Mucosa of descending colon (tissue), 3 donors: ENCODE results near the gene CASP1. TPM values are rescaled to one million over a fixed set of nuclear protein-coding genes. Genes with fewer than 3 reads are reported as not detected.

Experiments used
- ATAC-seq: fragments of 200-7000 bp; cut with Tn5 transposase; one replicate; pipeline ENCODE4 v1.9.1; 2020; ENCODE audit warnings: mild to moderate bottlenecking, moderate library complexity
- DNase-seq, 3 donors: peaks; one replicate each; pipeline ENCODE4 v3.0.0-alpha.2; 2020
- H3K36me3 ChIP-seq: fragments of 200-600 bp; one replicate; pipeline ENCODE4 v1.8.0; 2021; ENCODE audit warnings: low read depth, mild to moderate bottlenecking
- H3K4me1 ChIP-seq: fragments of 200-600 bp; one replicate; pipeline ENCODE4 v1.8.0; 2021; ENCODE audit warnings: low read depth, mild to moderate bottlenecking
- H3K4me3 ChIP-seq: fragments of 200-600 bp; one replicate; pipeline ENCODE4 v1.8.0; 2021; ENCODE audit warnings: mild to moderate bottlenecking
- H3K9me3 ChIP-seq: fragments of 200-600 bp; one replicate; pipeline ENCODE4 v1.8.0; 2021; ENCODE audit warnings: mild to moderate bottlenecking
- intact Hi-C, 2 donors: fragments of 100-400 bp; cut with DNase I in 1 of 2; cut with micrococcal nuclease in 1 of 2; formaldehyde crosslinking; loops; one replicate each; pipeline versions ENCODE4 v1.11.0 to v1.11.1; 2022; cut with DNase I, micrococcal nuclease
- total RNA-seq, 3 donors: library from RNA; stranded (reverse); fragmentation: NEBNext Ultra II Directional in 2 of 3; extraction: Animal tissue kit (Norgen Biotek cat#: 25700) in 2 of 3; gene quantifications; one replicate each; pipeline versions ENCODE4 v1.2.1 to v1.2.4, GENCODE V29; 2021 to 2023
- TF ChIP-seq, protein P1 (sequence below): fragments of 200-600 bp; IDR thresholded peaks from one replicate; pipeline ENCODE4 v1.8.0; 2022; ENCODE audit warnings: antibody characterized with exemption, mild to moderate bottlenecking
- donor health status: DM: no; HTN: no; CAD: no; lungs with moderate emphysema.
- donor health status: DM: no; HTN: no; CAD: no.
- donor health status: DM: no; HTN: yes; CAD: no.

CASP1 gene
- total RNA-seq, 3 donors from 2014 or later, result 50.6 to 152 (median 75.1) TPM

- no peak for ATAC-seq
- H3K4me1 ChIP-seq, result no peaks in the 10 kb centered on the region
- no peaks in the 10 kb centered on the region for H3K36me3 ChIP-seq
- H3K9me3 ChIP-seq, result no peaks in the 10 kb centered on the region
- H3K4me3 ChIP-seq, result no peak overlapping the region
- TF ChIP-seq, protein P1, sequence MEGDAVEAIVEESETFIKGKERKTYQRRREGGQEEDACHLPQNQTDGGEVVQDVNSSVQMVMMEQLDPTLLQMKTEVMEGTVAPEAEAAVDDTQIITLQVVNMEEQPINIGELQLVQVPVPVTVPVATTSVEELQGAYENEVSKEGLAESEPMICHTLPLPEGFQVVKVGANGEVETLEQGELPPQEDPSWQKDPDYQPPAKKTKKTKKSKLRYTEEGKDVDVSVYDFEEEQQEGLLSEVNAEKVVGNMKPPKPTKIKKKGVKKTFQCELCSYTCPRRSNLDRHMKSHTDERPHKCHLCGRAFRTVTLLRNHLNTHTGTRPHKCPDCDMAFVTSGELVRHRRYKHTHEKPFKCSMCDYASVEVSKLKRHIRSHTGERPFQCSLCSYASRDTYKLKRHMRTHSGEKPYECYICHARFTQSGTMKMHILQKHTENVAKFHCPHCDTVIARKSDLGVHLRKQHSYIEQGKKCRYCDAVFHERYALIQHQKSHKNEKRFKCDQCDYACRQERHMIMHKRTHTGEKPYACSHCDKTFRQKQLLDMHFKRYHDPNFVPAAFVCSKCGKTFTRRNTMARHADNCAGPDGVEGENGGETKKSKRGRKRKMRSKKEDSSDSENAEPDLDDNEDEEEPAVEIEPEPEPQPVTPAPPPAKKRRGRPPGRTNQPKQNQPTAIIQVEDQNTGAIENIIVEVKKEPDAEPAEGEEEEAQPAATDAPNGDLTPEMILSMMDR, result no peak
- intact Hi-C loops, result no loop called here
- DNase-seq, result no peak
Observed at GRCh38 chr11:105056446-105056845, 21.5 kb upstream of the CASP1 start.

- no peaks in the 10 kb centered on the region for H3K36me3 ChIP-seq
- no peaks in the 10 kb centered on the region for H3K4me1 ChIP-seq
- ATAC-seq, result no peak
- no peak overlapping the region for H3K4me3 ChIP-seq
- TF ChIP-seq, protein P1, result no peak
- no peak for DNase-seq
- H3K9me3 ChIP-seq, result no peaks in the 10 kb centered on the region
- intact Hi-C loops, result no loop called here
Observed at GRCh38 chr11:105054723-105055493, 20.0 kb upstream of the CASP1 start.

GRCh38 chr11:105052487-105052886 is 17.5 kb upstream of the CASP1 start:
- Histone ChIP-seq H3K4me1 (no peaks in the 10 kb centered on the region), H3K9me3 (no peaks in the 10 kb centered on the region), H3K36me3 (no peaks in the 10 kb centered on the region), H3K4me3 (no peak overlapping the region)
- TF ChIP-seq, protein P1, result no peak
- no peak for DNase-seq
- intact Hi-C loops, result no loop called here
- no peak for ATAC-seq

DNA sequence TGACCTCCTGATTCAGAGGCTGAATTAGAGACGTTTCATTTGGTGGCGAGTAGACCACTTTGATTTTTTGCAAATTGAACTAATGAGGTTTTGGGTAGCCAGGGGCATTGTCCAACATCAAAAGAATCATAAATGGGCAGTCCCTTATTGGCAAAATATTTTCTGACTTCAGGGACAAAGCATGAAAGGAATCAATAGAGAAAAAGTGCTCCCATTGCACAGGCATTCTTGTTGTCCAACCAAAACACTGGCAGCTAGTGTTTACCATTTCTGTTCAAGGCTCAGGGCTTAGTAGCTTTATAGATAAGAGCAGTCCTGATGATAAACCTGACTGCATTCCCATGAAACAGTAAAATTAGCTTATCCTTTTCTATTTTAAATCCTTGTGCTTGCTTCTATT is 16.6 kb upstream of the CASP1 start:
- no peaks in the 10 kb centered on the region for H3K9me3 ChIP-seq
- no peaks in the 10 kb centered on the region for H3K36me3 ChIP-seq
- DNase-seq, result no peak
- TF ChIP-seq, protein P1, result no peak
- no peak overlapping the region for H3K4me3 ChIP-seq
- intact Hi-C loops, result no loop called here
- ATAC-seq, result no peak
- no peaks in the 10 kb centered on the region for H3K4me1 ChIP-seq

DNA sequence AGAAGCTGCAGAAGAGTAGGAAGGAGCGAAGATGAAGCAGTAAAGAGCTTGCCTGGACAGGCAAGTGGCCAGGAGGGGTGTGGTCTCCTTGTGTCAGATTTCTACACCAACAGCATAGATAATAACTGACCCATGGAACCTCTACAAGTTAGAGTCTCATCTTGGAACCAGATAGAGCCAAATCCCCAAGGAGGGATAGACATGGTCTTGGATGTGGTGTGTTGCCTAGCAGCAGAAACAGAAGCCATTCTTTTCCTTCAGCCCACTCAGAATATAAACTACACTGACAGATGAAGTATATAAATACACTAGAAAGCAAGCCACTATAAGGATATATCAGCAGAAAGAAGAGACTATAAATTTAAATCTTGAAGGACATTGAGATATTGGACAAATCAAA is 14.5 kb upstream of the CASP1 start:
- TF ChIP-seq, protein P1, result no peak
- no peaks in the 10 kb centered on the region for H3K9me3 ChIP-seq
- peaks cover 8% of the 10 kb centered on the region for H3K4me1 ChIP-seq
- DNase-seq, result no peak
- H3K4me3 ChIP-seq, result no peak overlapping the region
- intact Hi-C loops, result no loop called here
- no peaks in the 10 kb centered on the region for H3K36me3 ChIP-seq
- no peak for ATAC-seq
